Trophoblast cell (in vitro differentiated cells and primary cell): ENCODE results near the gene ARMCX6.
"Not testable (repeated sequence)": the region's sequence is repeated elsewhere in the genome, so short reads cannot be mapped to it uniquely, and the experiment has no call there.

Experiments
- DNase-seq, 2 donors: peaks; one replicate each; pipeline ENCODE4 v3.0.0-alpha.2; 2016
- H2AFZ ChIP-seq: 2 replicates; pipeline ENCODE4 v1.6.1; 2013; ENCODE audit warnings: low read length, moderate library complexity, mild to moderate bottlenecking; ENCODE audit not compliant: insufficient read depth, poor library complexity
- H2AK5ac ChIP-seq: 2 replicates; pipeline ENCODE4 v1.6.1; 2013; ENCODE audit warnings: mild to moderate bottlenecking, low read length
- H2BK120ac ChIP-seq: 2 replicates; pipeline ENCODE4 v1.6.1; 2013; ENCODE audit warnings: low read length, mild to moderate bottlenecking, moderate library complexity; ENCODE audit not compliant: insufficient read depth, poor library complexity
- H2BK12ac ChIP-seq: 2 replicates; pipeline ENCODE4 v1.6.1; 2013; ENCODE audit warnings: mild to moderate bottlenecking, low read length, moderate library complexity
- H2BK5ac ChIP-seq: 2 replicates; pipeline ENCODE4 v1.6.1; 2013; ENCODE audit warnings: low read length, low read depth, moderate library complexity, mild to moderate bottlenecking; ENCODE audit not compliant: poor library complexity
- H3K14ac ChIP-seq: 2 replicates; pipeline ENCODE4 v1.6.1; 2013; ENCODE audit warnings: mild to moderate bottlenecking, low read length
- H3K18ac ChIP-seq: 2 replicates; pipeline ENCODE4 v1.6.1; 2013; ENCODE audit warnings: mild to moderate bottlenecking, low read length
- H3K23ac ChIP-seq: 2 replicates; pipeline ENCODE4 v1.6.1; 2013; ENCODE audit warnings: low read length
- H3K27ac ChIP-seq: 2 replicates; pipeline ENCODE4 v1.5.1; 2013; ENCODE audit warnings: low read depth, mild to moderate bottlenecking, inconsistent platforms, low read length, moderate library complexity
- H3K27me3 ChIP-seq: 2 replicates; pipeline ENCODE4 v1.6.1; 2013; ENCODE audit warnings: inconsistent platforms, mild to moderate bottlenecking, low read length, moderate library complexity; ENCODE audit not compliant: insufficient read depth
- H3K36me3 ChIP-seq, 2 experiments: 1 replicate in 1 of 2; 2 replicates in 1 of 2; pipeline ENCODE4 v1.6.1; 2013; ENCODE audit warnings: low read length in 2 of 2, mild to moderate bottlenecking in 2 of 2, moderate library complexity in 1 of 2; ENCODE audit not compliant: insufficient read depth in 2 of 2, control insufficient read depth in 1 of 2
- H3K4ac ChIP-seq: 2 replicates; pipeline ENCODE4 v1.6.1; 2013; ENCODE audit warnings: low read depth, mild to moderate bottlenecking, low read length, moderate library complexity
- H3K4me1 ChIP-seq, 2 experiments: 1 replicate in 1 of 2; 2 replicates in 1 of 2; pipeline ENCODE4 v1.6.1; 2013; ENCODE audit warnings: low read length in 2 of 2, mild to moderate bottlenecking in 2 of 2, moderate library complexity in 1 of 2; ENCODE audit not compliant: insufficient read depth in 2 of 2, control insufficient read depth in 1 of 2
- H3K4me2 ChIP-seq: 2 replicates; pipeline ENCODE4 v1.6.1; 2013; ENCODE audit warnings: inconsistent platforms, mild to moderate bottlenecking, low read length, moderate library complexity
- H3K4me3 ChIP-seq: 2 replicates; pipeline ENCODE4 v1.5.1; 2013; ENCODE audit warnings: mild to moderate bottlenecking, low read depth, low read length, inconsistent platforms
- H3K79me1 ChIP-seq: one replicate; pipeline ENCODE4 v1.6.1; 2013; ENCODE audit warnings: low read length
- H3K79me2 ChIP-seq: 2 replicates; pipeline ENCODE4 v1.6.1; 2013; ENCODE audit warnings: low read length, mild to moderate bottlenecking; ENCODE audit not compliant: control insufficient read depth, insufficient read depth, poor library complexity
- H3K9ac ChIP-seq: 2 replicates; pipeline ENCODE4 v1.6.1; 2013; ENCODE audit warnings: mild to moderate bottlenecking, low read length
- H3K9me3 ChIP-seq: 2 replicates; pipeline ENCODE4 v1.6.1; 2013; ENCODE audit warnings: low read depth, mild to moderate bottlenecking, control low read depth, inconsistent platforms, low read length; ENCODE audit not compliant: insufficient read depth
- H4K12ac ChIP-seq: 2 replicates; pipeline ENCODE4 v1.6.1; 2013; ENCODE audit warnings: low read depth, mild to moderate bottlenecking, low read length, moderate library complexity
- H4K8ac ChIP-seq: 2 replicates; pipeline ENCODE4 v1.6.1; 2013; ENCODE audit warnings: low read depth, mild to moderate bottlenecking, low read length, moderate library complexity
- H4K91ac ChIP-seq: one replicate; pipeline ENCODE4 v1.6.1; 2013; ENCODE audit warnings: low read depth, mild to moderate bottlenecking, low read length, moderate library complexity
- WGBS: extraction: QIAGEN DNeasy Blood & Tissue Kit; methylation state at CpG from one replicate; pipeline ENCODE4 v1.1.7; 2013; ENCODE audit warnings: missing lambda C conversion rate; ENCODE audit not compliant: insufficient read length, insufficient coverage; ENCODE audit errors: extremely low coverage; 5-methylcytosine and 5-hydroxymethylcytosine counted together

Gene ARMCX6

GRCh38 chrX:101619364-101619763 lies 1.6 kb upstream of the ARMCX6 start:
- no peak overlapping the region for H3K18ac ChIP-seq
- H2AK5ac ChIP-seq, result no peak overlapping the region
- no peak overlapping the region for H3K4ac ChIP-seq
- no peak overlapping the region for H4K12ac ChIP-seq
- H3K79me2 ChIP-seq, result peaks cover 16% of the 10 kb centered on the region
- H3K27me3 ChIP-seq, result no peaks in the 10 kb centered on the region
- H2BK5ac ChIP-seq, result no peak overlapping the region
- no peak overlapping the region for H3K4me2 ChIP-seq
- H3K4me3 ChIP-seq, result no peak overlapping the region
- peaks cover 4 to 6% of the 10 kb centered on the region in 2 experiments for H3K36me3 ChIP-seq
- peaks cover 9% of the 10 kb centered on the region for H3K79me1 ChIP-seq
- H3K9me3 ChIP-seq, result no peaks in the 10 kb centered on the region
- H4K91ac ChIP-seq, result no peak overlapping the region
- H3K14ac ChIP-seq, result no peak overlapping the region
- no peak overlapping the region for H3K23ac ChIP-seq
- H4K8ac ChIP-seq, result no peak overlapping the region
- no peak overlapping the region for H2BK120ac ChIP-seq
- peaks cover 1 to 3% of the 10 kb centered on the region in 2 experiments for H3K4me1 ChIP-seq
- no peak for DNase-seq
- H2BK12ac ChIP-seq, result no peak overlapping the region
- no peak overlapping the region for H3K27ac ChIP-seq
- H3K9ac ChIP-seq, result no peak overlapping the region
- H2AFZ ChIP-seq, result no peak overlapping the region

DNA sequence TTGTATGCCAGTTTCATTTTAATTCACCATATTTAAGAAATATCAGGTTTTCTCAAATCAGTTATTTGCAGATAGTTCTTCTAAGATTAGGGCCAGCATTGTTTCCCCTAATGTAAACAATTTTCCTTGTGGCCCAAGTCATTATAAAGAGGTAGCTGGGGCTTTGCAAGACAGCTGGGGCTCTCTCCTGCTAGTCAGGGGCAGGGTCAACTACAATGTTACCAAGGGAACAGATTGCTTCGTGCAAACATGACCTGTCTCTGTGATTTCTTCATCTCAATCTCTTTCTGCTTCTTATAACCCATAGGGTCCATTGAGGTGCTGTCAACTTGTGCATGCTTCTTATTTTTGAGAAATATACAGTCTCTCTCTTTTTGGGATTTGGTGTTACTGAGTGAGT lies 12.1 kb downstream of the ARMCX6 start:
- no peak for DNase-seq
- no peak overlapping the region for H2AK5ac ChIP-seq
- no peak overlapping the region for H3K4ac ChIP-seq
- H4K8ac ChIP-seq, result no peak overlapping the region
- H3K23ac ChIP-seq, result no peak overlapping the region
- H3K79me1 ChIP-seq, result no peaks in the 10 kb centered on the region
- no CpG with 5 or more reads among the region's 1 CpG for WGBS
- H3K27me3 ChIP-seq, result no peaks in the 10 kb centered on the region
- H4K12ac ChIP-seq, result no peak overlapping the region
- no peak overlapping the region for H3K4me2 ChIP-seq
- no peak overlapping the region for H3K14ac ChIP-seq
- H4K91ac ChIP-seq, result no peak overlapping the region
- no peaks in the 10 kb centered on the region for H3K36me3 ChIP-seq
- H3K4me1 ChIP-seq, result peaks cover 0 to 3% of the 10 kb centered on the region in 2 experiments
- H3K4me3 ChIP-seq, result no peak overlapping the region
- H3K27ac ChIP-seq, result no peak overlapping the region
- no peak overlapping the region for H2BK120ac ChIP-seq
- H3K9ac ChIP-seq, result no peak overlapping the region
- no peak overlapping the region for H2BK12ac ChIP-seq
- no peaks in the 10 kb centered on the region for H3K79me2 ChIP-seq
- no peaks in the 10 kb centered on the region for H3K9me3 ChIP-seq
- H3K18ac ChIP-seq, result no peak overlapping the region
- no peak overlapping the region for H2AFZ ChIP-seq
- H2BK5ac ChIP-seq, result no peak overlapping the region

GRCh38 chrX:101605146-101605545 lies 12.7 kb downstream of the ARMCX6 start:
- H3K4me3 ChIP-seq, result no peak overlapping the region
- no peak for DNase-seq
- H2BK12ac ChIP-seq, result no peak overlapping the region
- no peaks in the 10 kb centered on the region for H3K27me3 ChIP-seq
- H3K14ac ChIP-seq, result no peak overlapping the region
- H3K79me1 ChIP-seq, result no peaks in the 10 kb centered on the region
- H3K18ac ChIP-seq, result no peak overlapping the region
- H4K91ac ChIP-seq, result no peak overlapping the region
- H2BK5ac ChIP-seq, result no peak overlapping the region
- no peak overlapping the region for H3K4ac ChIP-seq
- no peak overlapping the region for H3K4me2 ChIP-seq
- H3K23ac ChIP-seq, result no peak overlapping the region
- no peaks in the 10 kb centered on the region for H3K9me3 ChIP-seq
- no peaks in the 10 kb centered on the region for H3K36me3 ChIP-seq
- H2AFZ ChIP-seq, result no peak overlapping the region
- no peak overlapping the region for H2AK5ac ChIP-seq
- H3K9ac ChIP-seq, result no peak overlapping the region
- no peaks in the 10 kb centered on the region for H3K79me2 ChIP-seq
- no peak overlapping the region for H4K12ac ChIP-seq
- no peak overlapping the region for H4K8ac ChIP-seq
- H2BK120ac ChIP-seq, result no peak overlapping the region
- H3K27ac ChIP-seq, result no peak overlapping the region
- peaks cover 0 to 3% of the 10 kb centered on the region in 2 experiments for H3K4me1 ChIP-seq

DNA sequence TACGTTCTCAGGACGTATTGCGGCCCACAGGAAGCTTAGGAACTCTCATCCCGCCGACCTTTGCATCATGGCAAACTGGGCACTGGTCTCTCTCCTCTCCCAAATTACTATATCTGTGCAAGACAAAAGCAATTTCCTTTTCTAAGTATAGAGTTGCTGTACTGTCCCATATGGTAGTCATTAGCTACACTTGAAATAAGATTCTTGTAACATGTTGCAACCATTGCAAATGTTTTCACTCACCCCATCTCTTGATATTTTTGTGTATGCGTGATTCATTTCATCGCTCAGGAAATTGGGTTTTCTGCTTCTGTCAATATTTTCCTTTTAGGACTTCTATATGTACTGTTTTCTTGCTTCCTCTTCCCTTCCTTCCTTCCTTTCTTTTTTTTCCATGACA lies 15.7 kb downstream of the ARMCX6 start:
- Histone ChIP-seq H3K9ac (no peak overlapping the region), H4K12ac (no peak overlapping the region), H2BK120ac (no peak overlapping the region), H4K8ac (no peak overlapping the region), H3K79me1 (no peaks in the 10 kb centered on the region), H3K4ac (no peak overlapping the region), H4K91ac (no peak overlapping the region), H3K18ac (no peak overlapping the region), H3K27ac (no peak overlapping the region), H3K36me3 (no peaks in the 10 kb centered on the region), H3K23ac (no peak overlapping the region), H2BK5ac (no peak overlapping the region), H3K14ac (no peak overlapping the region), H3K27me3 (no peaks in the 10 kb centered on the region), H2BK12ac (no peak overlapping the region), H2AK5ac (no peak overlapping the region), H2AFZ (no peak overlapping the region), H3K79me2 (no peaks in the 10 kb centered on the region), H3K4me1 (peaks cover 0 to 3% of the 10 kb centered on the region in 2 experiments), H3K9me3 (no peaks in the 10 kb centered on the region), H3K4me2 (no peak overlapping the region), H3K4me3 (no peak overlapping the region)
- no CpG with 5 or more reads among the region's 7 CpGs for WGBS
- no peak for DNase-seq

- H3K4me1 ChIP-seq, H3K4me3 ChIP-seq, H3K4ac ChIP-seq, H3K18ac ChIP-seq, H2BK120ac ChIP-seq, H3K9ac ChIP-seq, H3K14ac ChIP-seq, H3K27ac ChIP-seq, H2BK12ac ChIP-seq, H3K9me3 ChIP-seq, H2AFZ ChIP-seq, H3K79me1 ChIP-seq, H2AK5ac ChIP-seq, H4K8ac ChIP-seq, H3K23ac ChIP-seq, H4K12ac ChIP-seq, DNase-seq, H3K36me3 ChIP-seq, H3K27me3 ChIP-seq, H2BK5ac ChIP-seq, H4K91ac ChIP-seq, H3K4me2 ChIP-seq, H3K79me2 ChIP-seq: not testable (repeated sequence)
- no CpG with 5 or more reads among the region's 8 CpGs for WGBS
Measured at GRCh38 chrX:101599592-101599991, 18.2 kb downstream of the ARMCX6 start.
